ENCODE data around the gene GUF1.

DNA sequence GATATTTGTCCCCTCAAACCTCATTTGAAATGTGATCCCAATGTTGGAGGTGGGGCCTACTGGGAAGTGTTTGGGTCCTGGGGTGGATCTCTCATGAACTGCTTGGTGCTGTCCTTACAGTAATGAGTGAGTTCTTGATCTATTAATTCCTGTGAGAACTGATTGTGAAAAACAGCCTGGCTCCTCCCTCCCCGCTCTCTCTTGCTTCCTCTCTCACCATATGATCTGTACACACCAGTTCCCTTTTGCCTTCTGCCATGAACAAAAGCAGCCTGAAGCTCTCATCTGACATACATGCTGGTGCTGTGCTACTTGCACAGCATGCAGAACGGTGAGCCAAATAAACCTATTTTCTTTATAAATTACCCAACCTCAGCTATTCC is 15.6 kb upstream of the GUF1 start:
- TF ChIP-seq, protein P1, sequence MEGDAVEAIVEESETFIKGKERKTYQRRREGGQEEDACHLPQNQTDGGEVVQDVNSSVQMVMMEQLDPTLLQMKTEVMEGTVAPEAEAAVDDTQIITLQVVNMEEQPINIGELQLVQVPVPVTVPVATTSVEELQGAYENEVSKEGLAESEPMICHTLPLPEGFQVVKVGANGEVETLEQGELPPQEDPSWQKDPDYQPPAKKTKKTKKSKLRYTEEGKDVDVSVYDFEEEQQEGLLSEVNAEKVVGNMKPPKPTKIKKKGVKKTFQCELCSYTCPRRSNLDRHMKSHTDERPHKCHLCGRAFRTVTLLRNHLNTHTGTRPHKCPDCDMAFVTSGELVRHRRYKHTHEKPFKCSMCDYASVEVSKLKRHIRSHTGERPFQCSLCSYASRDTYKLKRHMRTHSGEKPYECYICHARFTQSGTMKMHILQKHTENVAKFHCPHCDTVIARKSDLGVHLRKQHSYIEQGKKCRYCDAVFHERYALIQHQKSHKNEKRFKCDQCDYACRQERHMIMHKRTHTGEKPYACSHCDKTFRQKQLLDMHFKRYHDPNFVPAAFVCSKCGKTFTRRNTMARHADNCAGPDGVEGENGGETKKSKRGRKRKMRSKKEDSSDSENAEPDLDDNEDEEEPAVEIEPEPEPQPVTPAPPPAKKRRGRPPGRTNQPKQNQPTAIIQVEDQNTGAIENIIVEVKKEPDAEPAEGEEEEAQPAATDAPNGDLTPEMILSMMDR (conservative IDR thresholded peaks at IDR 0.05; ENCODE audit: low read length), result no peak
- TF ChIP-seq EZH2phosphoT487 (IDR thresholded peaks at IDR 0.05; ENCODE audit: borderline replicate concordance, low read depth, low read length), result no peak

Data from OCI-LY7 (cell line).